ENCODE measurements around the gene SAMD8.

SAMD8 gene

GRCh38 chr10:75175046-75175445, 63.6 kb downstream of the SAMD8 start:
- TF ChIP-seq CTCF (IDR thresholded peaks at IDR 0.05), result no peak

- TF ChIP-seq CTCF (IDR thresholded peaks at IDR 0.05), result no peak
These were observed 64.6 kb downstream of the SAMD8 start for GRCh38 chr10:75176046-75176445.

- TF ChIP-seq CTCF (IDR thresholded peaks at IDR 0.05), result no peak
These were observed 65.3 kb downstream of the SAMD8 start for GRCh38 chr10:75176736-75177135.

- no peak for TF ChIP-seq CTCF (IDR thresholded peaks at IDR 0.05)
These were observed 68.3 kb downstream of the SAMD8 start for GRCh38 chr10:75179657-75180177.

GRCh38 chr10:75180592-75180991, 69.1 kb downstream of the SAMD8 start:
- no peak for TF ChIP-seq CTCF (IDR thresholded peaks at IDR 0.05)

GRCh38 chr10:75181073-75181472, 69.6 kb downstream of the SAMD8 start:
- no peak for TF ChIP-seq CTCF (IDR thresholded peaks at IDR 0.05)

GRCh38 chr10:75186310-75186709, 74.9 kb downstream of the SAMD8 start:
- no peak for TF ChIP-seq CTCF (IDR thresholded peaks at IDR 0.05)

GRCh38 chr10:75187961-75188426, 76.5 kb downstream of the SAMD8 start:
- peak; percentile 78 for TF ChIP-seq CTCF (IDR thresholded peaks at IDR 0.05)

Measured in LNCAP (cell line).